Measurements from ENCODE around the gene DHRSX. TPM values are rescaled to one million over a fixed set of nuclear protein-coding genes. Genes with fewer than 3 reads are reported as not detected.

Gene DHRSX
- 10 to 100 TPM; 14.8 to 46.5 TPM for total RNA-seq

DNA sequence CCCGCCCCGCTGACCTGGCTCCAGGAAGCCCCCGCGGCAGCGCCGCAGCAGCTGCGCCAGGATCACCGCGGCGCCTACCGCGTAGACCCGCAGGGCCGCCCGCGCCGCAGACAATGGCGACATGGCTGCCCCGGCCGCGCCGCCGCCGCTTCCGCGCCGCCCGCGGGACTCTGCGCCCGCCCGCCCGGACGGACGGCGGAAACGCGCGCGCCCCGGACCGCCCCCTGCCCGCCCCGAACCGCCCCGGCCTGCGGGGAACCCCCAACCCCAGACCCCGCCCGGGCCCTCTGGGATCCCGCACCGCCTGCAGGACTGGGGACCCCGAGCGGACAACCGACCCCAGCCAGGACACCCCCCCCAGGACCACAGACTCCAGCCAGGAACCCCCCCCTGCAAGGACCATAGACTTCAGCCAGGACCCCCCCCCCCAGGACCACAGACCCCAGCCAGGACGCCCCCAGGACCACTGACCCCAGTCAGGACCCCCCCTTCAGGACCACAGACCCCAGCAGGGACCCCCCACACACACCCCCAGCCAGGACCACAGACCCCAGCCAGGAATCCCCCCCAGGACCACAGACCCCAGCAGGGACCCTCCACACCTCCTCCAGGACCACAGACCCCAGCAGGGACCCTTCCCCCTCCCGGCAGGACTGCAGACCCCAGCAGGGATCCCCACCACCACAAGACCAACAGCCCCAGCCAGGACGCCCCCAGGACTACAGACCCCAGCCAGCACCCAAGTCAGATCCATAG, at the start of gene DHRSX, which contains the start of gene ZBED1:
Gene DHRSX, minus strand, starts transcription at position 174 of the 756 bp plus-strand sequence. Its CDS starts 51 bp downstream, at position 123.
Gene ZBED1, minus strand, starts transcription at position 174 of the 756 bp plus-strand sequence. CDS start 10,257 bp downstream, outside the sequence.
- ATAC-seq, result peak; percentile 56
- no peak for TF ChIP-seq POLR2A (IDR thresholded peaks at IDR 0.05)
- no peak for TF ChIP-seq CTCF (IDR thresholded peaks at IDR 0.05)
- 0 to 3% methylated on average over 1 to 28 of the region's 57 CpGs for WGBS, 2 donors
- Histone ChIP-seq H3K4me1 (peaks cover 36% of the 10 kb centered on the region), H3K27me3 (no peaks in the 10 kb centered on the region), H3K36me3 (replicated peaks in 1 of 2; ENCODE audit: insufficient read depth in 1 of 2, low read depth in 2 of 2) (no peaks in the 10 kb centered on the region), H3K4me3 (peak within 1 kb of the TSS; percentile 50 to 93), H3K27ac (peak within 1 kb of the TSS; percentile 88 to 99 (median 95)), H3K9me3 (no peaks in the 10 kb centered on the region)
- peak in 2 of 4 donors; percentile 33 to 52 for DNase-seq
- intact Hi-C loops (cut with DNase I), result no loop called here

- H3K27me3 ChIP-seq, result no peaks in the 10 kb centered on the region
- intact Hi-C loops (cut with DNase I), result no loop called here
- TF ChIP-seq CTCF (IDR thresholded peaks at IDR 0.05) (no peak), POLR2A (IDR thresholded peaks at IDR 0.05) (peak in 1 of 3 donors; percentile 8)
- no peaks in the 10 kb centered on the region for H3K9me3 ChIP-seq
- DNase-seq, result peak in 1 of 4 donors; percentile 19
- WGBS, 2 donors, result 30 to 58% methylated on average over 7 of the region's 7 CpGs
- H3K27ac ChIP-seq, result no peak overlapping the region
- H3K4me3 ChIP-seq, result no peak overlapping the region
- H3K4me1 ChIP-seq, result peaks cover 19% of the 10 kb centered on the region
- H3K36me3 ChIP-seq (replicated peaks in 1 of 2; ENCODE audit: insufficient read depth in 1 of 2, low read depth in 2 of 2), result no peaks in the 10 kb centered on the region
- ATAC-seq, result peak; percentile 67
These were observed 49.1 kb upstream of the DHRSX start for GRCh38 chrX:2549876-2550275.

GRCh38 chrX:2548711-2549423, 48.1 kb upstream of the DHRSX start:
- Histone ChIP-seq H3K9me3 (no peaks in the 10 kb centered on the region), H3K4me1 (peaks cover 21% of the 10 kb centered on the region), H3K27me3 (no peaks in the 10 kb centered on the region), H3K4me3 (no peak overlapping the region), H3K27ac (no peak overlapping the region), H3K36me3 (replicated peaks in 1 of 2; ENCODE audit: insufficient read depth in 1 of 2, low read depth in 2 of 2) (no peaks in the 10 kb centered on the region)
- ATAC-seq (no peak), DNase-seq (no peak)
- TF ChIP-seq POLR2A (IDR thresholded peaks at IDR 0.05) (no peak), CTCF (IDR thresholded peaks at IDR 0.05) (no peak)
- intact Hi-C loops (cut with DNase I), result no loop called here
- WGBS, 2 donors, result 82 to 86% methylated on average over 11 of the region's 11 CpGs

- Histone ChIP-seq H3K4me1 (peaks cover 28% of the 10 kb centered on the region), H3K36me3 (replicated peaks in 1 of 2; ENCODE audit: insufficient read depth in 1 of 2, low read depth in 2 of 2) (no peaks in the 10 kb centered on the region), H3K9me3 (no peaks in the 10 kb centered on the region), H3K27me3 (no peaks in the 10 kb centered on the region), H3K27ac (no peak overlapping the region), H3K4me3 (no peak overlapping the region)
- TF ChIP-seq CTCF (IDR thresholded peaks at IDR 0.05) (no peak), POLR2A (IDR thresholded peaks at IDR 0.05) (no peak)
- no peak for DNase-seq
- WGBS, 2 donors, result 76 to 90% methylated on average over 3 to 4 of the region's 4 CpGs
- intact Hi-C loops (cut with DNase I), result no loop called here
- no peak for ATAC-seq
These were observed 47.0 kb upstream of the DHRSX start for GRCh38 chrX:2547736-2548135.
